ENCODE measurements around the gene MYPOP. TPM values are rescaled to one million over a fixed set of nuclear protein-coding genes. Genes with fewer than 3 reads are reported as not detected.

MYPOP gene
- total and polyA plus RNA-seq, 9 of the 15 experiments (the other 6 are each of a cell fraction or from before 2014, with no cell fraction given), result 0.32 to 7.6 (median 1.6) TPM

GRCh38 chr19:45887200-45887710, 15.2 kb downstream of the MYPOP start (continued):
- no peak for TF ChIP-seq NKRF (IDR thresholded peaks at IDR 0.05; ENCODE audit: borderline replicate concordance)
- no peak for TF ChIP-seq PTRF (tag; IDR thresholded peaks at IDR 0.05)
- TF ChIP-seq HEY1 (CRISPR knock-in tag; IDR thresholded peaks at IDR 0.05; ENCODE audit: borderline replicate concordance), result no peak
- TF ChIP-seq ZNF586 (CRISPR knock-in tag; conservative IDR thresholded peaks at IDR 0.05), result no peak
- no peak for TF ChIP-seq XRCC5 (IDR thresholded peaks at IDR 0.05; ENCODE audit: low read depth, low read length)
- TF ChIP-seq ERF (CRISPR knock-in tag; IDR thresholded peaks at IDR 0.05), result no peak
- TF ChIP-seq ZNF197 (CRISPR knock-in tag; IDR thresholded peaks at IDR 0.05; ENCODE audit: low read depth), result 0 out of 2 replicates have a peak, but pooled peaks have one; percentile 32
- no peak for TF ChIP-seq GATAD2B (IDR thresholded peaks at IDR 0.05; ENCODE audit: borderline replicate concordance)
- TF ChIP-seq KLF1 (tag; IDR thresholded peaks at IDR 0.05), result no peak
- no peak for TF ChIP-seq NR1H2 (CRISPR knock-in tag; IDR thresholded peaks at IDR 0.05)
- TF ChIP-seq CBFA2T2 (conservative IDR thresholded peaks at IDR 0.05), result peak; percentile 46
- TF ChIP-seq ZNF668 (CRISPR knock-in tag; IDR thresholded peaks at IDR 0.05), result no peak
- no peak for TF ChIP-seq PBX2 (CRISPR knock-in tag; IDR thresholded peaks at IDR 0.05; ENCODE audit: low read depth)
- 0 out of 2 replicates have a peak, but pooled peaks have one; percentile 5 for TF ChIP-seq PBX2 (tag; conservative IDR thresholded peaks at IDR 0.05; ENCODE audit: low read depth)
- TF ChIP-seq ZNF696 (CRISPR knock-in tag; conservative IDR thresholded peaks at IDR 0.05), result no peak
- TF ChIP-seq SMC3 (conservative IDR thresholded peaks at IDR 0.05; ENCODE audit: insufficient read depth, low read depth, low read length), result no peak
- no peak for TF ChIP-seq NELFE (IDR thresholded peaks at IDR 0.05; ENCODE audit: insufficient read depth, insufficient read length)
- TF ChIP-seq LARP7 (IDR thresholded peaks at IDR 0.05), result no peak
- TF ChIP-seq KLF16 (IDR thresholded peaks at IDR 0.05), result peak; percentile 68; the same call in 1 of the 2 replicates
- TF ChIP-seq DLX4 (CRISPR knock-in tag; IDR thresholded peaks at IDR 0.05), result no peak
- no peak for TF ChIP-seq DDX20 (tag; IDR thresholded peaks at IDR 0.05; ENCODE audit: low read depth)
- no peak for TF ChIP-seq E4F1 (CRISPR knock-in tag; IDR thresholded peaks at IDR 0.05; ENCODE audit: borderline replicate concordance)
- TF ChIP-seq SMARCB1 (IDR thresholded peaks at IDR 0.05; ENCODE audit: insufficient read length, low read depth), result no peak
